HPDE6-E6E7 (cell line): ENCODE data around the gene ZYX.
A peak's percentile ranks its signal among the peaks of the same experiment; 100 is the strongest.

Experiments used
- DNase-seq: peaks from one replicate; pipeline ENCODE4 v3.0.0; 2011; ENCODE audit warnings: missing footprints; ENCODE audit errors: extremely low spot score

The ZYX gene, protein sequence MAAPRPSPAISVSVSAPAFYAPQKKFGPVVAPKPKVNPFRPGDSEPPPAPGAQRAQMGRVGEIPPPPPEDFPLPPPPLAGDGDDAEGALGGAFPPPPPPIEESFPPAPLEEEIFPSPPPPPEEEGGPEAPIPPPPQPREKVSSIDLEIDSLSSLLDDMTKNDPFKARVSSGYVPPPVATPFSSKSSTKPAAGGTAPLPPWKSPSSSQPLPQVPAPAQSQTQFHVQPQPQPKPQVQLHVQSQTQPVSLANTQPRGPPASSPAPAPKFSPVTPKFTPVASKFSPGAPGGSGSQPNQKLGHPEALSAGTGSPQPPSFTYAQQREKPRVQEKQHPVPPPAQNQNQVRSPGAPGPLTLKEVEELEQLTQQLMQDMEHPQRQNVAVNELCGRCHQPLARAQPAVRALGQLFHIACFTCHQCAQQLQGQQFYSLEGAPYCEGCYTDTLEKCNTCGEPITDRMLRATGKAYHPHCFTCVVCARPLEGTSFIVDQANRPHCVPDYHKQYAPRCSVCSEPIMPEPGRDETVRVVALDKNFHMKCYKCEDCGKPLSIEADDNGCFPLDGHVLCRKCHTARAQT

GRCh38 chr7:143380646-143381426, at the start of gene ZYX:
ZYX (plus strand) TSS chr7:143381345; CDS start chr7:143381572, 227 bp downstream.
- DNase-seq: peak; percentile 91

- DNase-seq: no peak
These were observed 46.9 kb upstream of the ZYX start for GRCh38 chr7:143334244-143334643.

DNA sequence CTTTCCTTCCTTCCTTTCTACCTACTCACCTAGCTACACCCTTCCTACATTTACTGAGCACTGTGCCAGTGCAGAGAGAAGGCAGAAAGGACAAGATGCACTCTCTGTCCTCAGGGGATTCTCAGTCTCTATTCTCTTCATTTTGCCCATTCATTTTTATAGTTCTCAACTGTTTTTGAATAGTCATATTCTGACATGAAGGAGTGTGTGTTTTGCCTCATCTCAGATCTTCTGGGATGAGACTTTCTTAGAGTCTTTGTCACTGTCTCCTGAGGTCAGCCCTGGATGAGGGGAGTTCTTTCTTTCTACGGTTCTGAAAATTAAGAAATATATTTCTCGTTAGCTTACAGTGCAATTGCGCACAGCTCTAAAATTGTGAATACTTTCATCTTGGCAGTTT, 43.9 kb upstream of the ZYX start:
- DNase-seq: no peak

GRCh38 chr7:143341842-143342241, 39.3 kb upstream of the ZYX start:
- DNase-seq: no peak

- no peak for DNase-seq
These were observed 37.5 kb upstream of the ZYX start for GRCh38 chr7:143343596-143343995.

GRCh38 chr7:143345428-143345900, 35.7 kb upstream of the ZYX start:
- no peak for DNase-seq

DNA sequence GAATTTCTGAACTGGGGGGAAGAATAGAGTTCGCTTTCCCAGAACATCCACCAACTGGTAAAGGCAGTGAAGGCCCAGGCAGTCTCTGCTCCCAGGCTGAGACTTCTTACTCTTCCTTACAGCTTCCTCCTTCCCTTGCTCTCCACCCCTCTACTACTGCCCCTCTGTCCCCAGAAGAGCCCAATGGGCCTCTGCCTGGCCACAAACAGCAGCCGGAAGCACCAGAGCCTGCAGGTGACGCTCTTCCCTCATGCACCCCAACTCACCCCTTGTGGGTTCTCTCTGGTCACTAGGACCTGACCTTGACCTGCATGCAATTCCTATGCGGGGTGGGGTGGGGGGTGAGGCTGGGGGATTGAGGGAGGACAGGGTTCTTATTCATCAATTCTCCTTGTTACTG, 35.1 kb upstream of the ZYX start:
- DNase-seq: no peak

DNA sequence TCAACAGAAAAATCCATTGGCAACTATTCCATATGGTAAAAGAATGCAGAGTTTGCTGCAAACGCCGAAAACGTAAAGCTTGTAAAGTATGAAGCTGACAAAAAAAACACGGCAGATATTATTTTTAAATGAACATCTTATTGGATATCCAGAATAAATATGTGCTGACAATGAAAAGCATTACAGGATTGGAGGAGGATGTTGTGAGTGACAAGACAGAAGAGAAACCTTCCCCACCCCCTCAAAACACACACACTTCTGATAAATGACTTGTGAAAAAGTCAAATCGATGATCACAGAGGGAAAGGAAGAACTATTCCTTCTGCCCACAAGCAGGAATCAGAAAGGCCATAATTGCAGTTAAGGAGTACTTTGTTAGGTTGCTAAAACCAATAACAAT, 33.2 kb upstream of the ZYX start:
- DNase-seq: no peak

DNA sequence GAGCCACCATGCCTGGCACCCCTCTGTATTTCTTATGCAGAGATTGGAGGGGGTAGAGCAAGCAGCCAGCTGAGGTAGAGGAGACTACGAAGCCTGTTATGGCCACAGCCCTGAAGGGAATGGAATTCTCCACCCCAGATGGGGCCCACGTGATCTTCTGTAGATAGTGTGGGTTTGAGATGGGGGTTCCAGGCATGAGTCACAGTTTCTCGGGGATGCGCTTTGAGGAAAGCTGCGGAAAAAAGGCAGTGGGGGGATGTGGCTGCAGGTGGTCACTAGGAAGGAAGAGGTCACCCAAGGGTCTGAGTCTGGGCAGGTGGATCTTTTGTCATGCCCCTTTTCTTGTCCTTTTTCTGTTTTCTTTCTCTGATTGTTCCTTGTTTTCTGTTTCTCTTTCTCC, 30.1 kb upstream of the ZYX start:
- DNase-seq: no peak

GRCh38 chr7:143351574-143351973, 29.6 kb upstream of the ZYX start:
- no peak for DNase-seq

- DNase-seq: no peak
These were observed 28.6 kb upstream of the ZYX start for GRCh38 chr7:143352531-143353002.

- no peak for DNase-seq
These were observed 26.8 kb upstream of the ZYX start for GRCh38 chr7:143354376-143354775.

DNA sequence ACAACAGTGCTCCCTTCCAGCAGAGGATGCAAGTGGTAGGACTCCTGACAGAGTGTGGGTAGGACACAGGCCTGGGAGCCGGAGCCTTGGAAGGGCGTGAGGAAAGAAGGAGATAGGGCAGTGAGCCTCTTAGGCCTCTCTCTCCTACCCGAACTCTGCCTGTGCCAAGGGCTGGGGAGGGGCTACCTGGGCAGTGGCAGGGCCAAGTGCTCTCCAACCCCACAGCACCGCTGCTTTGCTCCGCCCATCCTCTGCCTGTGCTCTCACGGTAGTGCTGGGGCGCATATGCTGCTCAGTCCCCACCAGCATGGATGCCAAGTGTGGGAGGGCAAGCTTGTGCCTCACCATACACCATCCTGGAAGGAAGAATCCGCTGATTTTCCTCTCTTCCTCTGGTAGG, 26.2 kb upstream of the ZYX start:
- no peak for DNase-seq

- no peak for DNase-seq
These were observed 25.4 kb upstream of the ZYX start for GRCh38 chr7:143355450-143356385.

DNA sequence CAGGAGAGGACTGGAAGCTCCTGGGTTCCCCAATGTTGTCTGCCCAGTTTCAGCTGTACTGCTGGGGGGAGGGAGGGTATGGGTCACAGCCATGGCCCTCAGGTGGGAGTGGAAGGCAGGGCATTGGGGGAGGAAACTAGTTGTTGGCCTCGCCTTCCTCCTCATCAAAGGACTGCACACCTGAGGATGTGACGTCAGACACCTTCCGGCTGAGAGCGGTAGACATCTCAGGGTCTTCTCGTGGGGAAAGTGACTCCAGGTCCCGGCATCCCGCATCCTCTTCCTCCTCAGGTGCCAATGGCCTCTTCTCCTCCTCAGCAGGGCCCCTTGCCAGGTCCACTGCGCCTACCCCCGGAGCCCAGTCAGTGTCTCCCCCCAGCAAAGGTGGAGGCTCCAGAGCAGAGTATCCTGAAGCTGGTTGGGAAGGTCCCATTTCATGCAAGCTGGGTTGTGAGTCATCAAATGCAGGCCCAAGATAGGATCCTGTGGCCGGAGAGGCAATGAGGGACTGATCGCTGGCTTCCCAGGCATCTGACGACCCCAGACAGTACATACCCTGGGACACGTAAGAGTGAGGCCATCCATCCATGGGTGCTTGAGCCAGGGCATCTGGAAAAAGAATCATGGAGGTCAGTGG, 24.6 kb upstream of the ZYX start:
- no peak for DNase-seq

DNA sequence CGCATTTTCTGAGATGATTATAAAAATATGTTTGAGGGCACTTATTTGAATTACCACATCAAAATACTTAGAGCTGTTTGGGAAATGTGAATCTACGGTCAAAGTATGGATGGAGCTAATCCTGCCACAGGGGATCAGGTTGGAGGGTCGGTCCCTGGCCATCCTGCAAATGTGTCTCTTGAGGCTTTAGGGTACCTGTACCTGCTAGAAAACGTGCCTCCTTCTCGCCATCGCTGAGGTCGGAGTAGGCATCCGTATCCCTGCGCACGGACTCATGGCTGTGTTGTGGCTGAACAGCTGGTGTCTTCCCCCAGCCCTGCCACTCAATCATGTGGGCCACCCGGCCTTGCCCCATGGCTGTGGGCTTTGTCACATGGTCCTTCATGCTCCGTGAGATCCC, 22.5 kb upstream of the ZYX start:
- no peak for DNase-seq

DNA sequence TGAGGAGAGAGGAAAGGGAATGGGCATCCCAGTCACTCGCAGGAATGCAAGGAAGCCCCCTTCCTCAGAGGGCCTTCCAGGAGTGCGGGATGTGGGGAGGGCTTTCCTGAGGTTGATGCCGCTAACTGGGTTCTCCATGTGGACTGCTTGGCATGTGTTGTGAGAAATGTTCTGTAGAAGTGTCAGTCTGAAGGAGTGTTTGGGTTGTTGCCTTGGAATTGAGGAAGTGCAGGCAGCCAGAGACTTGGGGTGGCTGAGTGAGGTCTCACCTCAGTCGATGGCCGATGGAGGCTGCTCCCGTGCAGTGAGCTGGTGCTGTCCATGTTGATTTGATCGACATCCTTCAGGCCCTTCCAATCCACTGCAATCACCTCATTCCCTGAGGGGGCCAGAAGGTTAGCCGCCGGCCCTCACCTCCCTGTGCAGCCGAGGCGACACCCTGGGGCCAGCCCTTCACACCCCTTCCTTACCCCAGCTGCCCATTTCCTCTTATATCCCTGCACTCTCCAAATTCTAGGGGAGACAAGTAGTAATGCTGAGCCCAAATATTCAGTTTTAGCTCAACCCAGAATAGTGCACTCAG, 21.3 kb upstream of the ZYX start:
- DNase-seq: no peak

DNA sequence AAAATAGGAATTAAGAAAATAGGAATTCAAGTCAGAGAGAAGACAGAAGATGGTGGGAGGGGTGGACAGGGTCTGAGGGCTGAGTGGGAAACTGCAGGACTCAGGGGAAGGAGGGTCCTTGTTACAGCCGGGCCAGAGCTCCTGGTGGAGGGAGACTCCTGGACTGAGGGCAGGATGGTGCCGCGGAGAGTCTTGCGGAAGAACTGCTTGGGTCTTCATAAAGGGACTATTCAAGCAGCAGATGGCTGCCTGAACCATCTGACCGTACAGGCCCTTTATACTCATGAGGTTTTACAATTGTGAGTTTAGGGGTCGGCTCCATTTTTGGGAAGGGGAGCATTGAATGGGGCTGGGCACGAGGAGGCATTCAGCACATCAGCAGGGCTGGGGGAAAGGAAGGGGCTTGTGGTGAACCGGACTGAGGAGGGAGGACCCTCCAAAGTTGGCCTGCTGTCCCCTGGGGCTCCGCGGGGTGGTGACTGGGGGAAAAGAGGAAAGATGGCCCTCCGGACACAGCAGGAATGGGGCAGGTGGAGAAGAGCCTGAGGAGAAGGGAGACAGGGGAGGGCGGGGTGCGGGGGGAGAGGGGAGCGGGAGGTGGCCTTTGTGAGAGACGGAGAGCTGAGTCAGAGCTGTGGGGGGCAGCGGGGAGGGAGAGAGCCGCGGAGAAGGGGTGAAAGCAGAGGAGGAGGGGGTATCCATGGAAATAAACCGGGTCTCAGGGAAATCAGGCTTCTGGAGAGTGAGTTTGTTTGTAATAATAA, 20.2 kb upstream of the ZYX start:
- DNase-seq: no peak

DNA sequence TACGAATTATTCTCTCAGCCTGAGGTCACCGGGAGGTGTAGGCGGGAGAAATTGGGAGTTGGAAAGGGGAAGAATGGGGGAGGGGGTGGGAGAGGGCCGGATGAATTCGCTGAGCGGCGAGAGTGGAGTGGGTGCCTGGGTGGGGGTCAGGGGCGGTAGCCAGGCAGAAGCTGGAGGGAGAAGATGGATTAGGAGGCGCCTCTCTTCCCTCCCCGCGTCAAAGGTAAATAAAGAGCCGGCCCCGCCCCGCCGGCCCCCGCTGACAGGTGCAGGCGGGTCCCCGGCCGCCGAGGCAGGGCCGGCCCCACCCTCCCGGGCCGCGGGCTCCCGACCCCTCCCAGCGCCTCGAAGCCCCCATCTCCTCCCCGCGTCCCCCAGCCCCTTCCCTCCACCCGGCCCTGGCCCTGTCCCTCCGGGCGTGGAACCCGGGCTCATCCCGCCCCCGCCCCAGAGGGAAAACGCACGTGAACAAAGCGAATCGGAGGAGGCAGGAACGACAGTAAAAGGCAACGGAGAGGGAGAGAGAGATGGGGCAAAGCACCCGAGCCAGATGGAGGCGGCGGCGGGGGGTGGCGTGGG, 19.5 kb upstream of the ZYX start:
- DNase-seq: no peak
